ENCODE results near the gene ADSS2.
"Not testable (repeated sequence)": the region's sequence is repeated elsewhere in the genome, so short reads cannot be mapped to it uniquely, and the experiment has no call there.

Gene ADSS2

DNA sequence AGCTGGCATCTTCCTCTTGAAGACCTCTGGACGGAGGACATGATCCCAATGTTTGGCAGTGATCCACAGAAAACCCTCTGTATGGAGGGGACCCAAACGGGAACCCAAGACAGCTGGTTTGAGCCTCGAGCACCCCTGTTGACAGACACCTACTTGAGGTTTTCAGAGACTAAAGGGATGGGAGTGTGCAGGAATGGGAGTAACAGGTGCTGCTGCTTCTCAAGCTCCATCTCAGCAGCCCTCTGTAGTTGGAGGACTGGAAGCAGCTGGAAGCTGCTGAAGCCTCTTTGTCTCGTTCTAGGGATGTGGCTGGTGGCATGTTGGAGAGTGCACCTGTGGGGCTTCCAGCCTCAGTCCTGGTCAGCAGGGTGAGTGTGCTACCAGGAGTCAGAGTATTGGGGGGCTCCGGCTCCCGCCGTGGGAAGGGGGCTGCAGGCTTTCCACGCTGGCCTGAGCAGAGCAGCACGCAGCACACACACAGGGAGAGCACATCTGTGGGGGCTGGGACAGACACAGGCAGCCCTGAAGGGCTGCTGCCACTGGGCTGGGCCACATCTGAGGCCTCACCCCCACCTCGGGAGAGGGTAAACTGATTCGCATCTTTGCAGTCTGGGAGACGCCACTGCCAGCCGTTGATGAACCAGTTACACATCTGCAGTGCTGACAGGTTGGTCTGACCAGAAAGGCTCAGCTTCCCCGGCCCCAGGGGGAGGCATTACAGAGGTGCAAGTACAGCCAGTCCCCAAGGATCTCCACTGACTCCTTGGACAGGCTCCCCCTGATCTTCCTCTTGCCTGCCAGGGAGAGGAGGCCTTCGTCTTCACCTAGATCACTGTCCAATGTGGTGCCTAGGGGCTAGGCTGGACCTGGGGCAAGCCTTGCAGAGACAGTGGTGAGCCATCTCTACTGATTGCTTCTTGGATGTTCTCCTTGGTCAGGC is 56.6 kb downstream of the ADSS2 start:
- no peak for DNase-seq

GRCh38 chr1:244394346-244394745 is 57.4 kb downstream of the ADSS2 start:
- DNase-seq = no peak

GRCh38 chr1:244393604-244394176 is 58.0 kb downstream of the ADSS2 start:
- DNase-seq = no peak

- no peak for DNase-seq
These were observed 59.9 kb downstream of the ADSS2 start for GRCh38 chr1:244391761-244392160.

GRCh38 chr1:244388961-244389360 is 62.7 kb downstream of the ADSS2 start:
- no peak for DNase-seq

GRCh38 chr1:244387415-244387814 is 64.3 kb downstream of the ADSS2 start:
- no peak for DNase-seq

- no peak for DNase-seq
These were observed 65.1 kb downstream of the ADSS2 start for GRCh38 chr1:244386595-244386994.

GRCh38 chr1:244384066-244384465 is 67.6 kb downstream of the ADSS2 start:
- DNase-seq = no peak

- no peak for DNase-seq
These were observed 68.3 kb downstream of the ADSS2 start for GRCh38 chr1:244383278-244383884.

DNA sequence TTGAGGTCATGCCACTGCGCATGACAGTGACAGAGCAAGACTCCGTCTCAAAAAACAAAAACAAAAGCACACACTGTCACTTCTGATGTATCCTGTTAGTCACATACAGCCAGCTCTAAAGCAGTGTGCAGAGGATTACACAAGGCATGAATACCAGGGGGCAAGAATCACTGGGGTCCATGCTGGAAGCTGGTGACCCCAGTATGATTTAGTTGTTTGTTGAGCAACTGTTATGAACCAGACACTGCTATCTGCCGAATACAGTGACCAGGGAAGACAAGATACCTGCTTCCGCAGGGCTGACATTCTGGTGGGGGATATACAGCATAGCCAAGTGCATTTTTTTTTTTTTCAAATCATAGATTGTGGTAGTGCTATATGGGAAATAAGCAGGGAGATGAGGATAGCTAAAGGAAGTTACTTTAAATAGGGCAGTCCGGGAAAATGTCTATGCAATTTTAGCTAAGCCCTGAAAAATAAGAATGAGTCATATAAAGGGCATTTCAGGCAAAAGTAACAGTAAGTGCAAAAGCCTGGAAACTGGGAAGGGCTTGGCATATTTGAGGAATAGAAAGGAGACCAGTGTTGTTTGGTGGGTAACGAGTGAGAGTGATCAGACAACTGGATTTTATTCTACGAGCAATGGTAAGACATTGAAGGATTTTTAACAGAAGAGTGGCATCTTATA is 69.7 kb downstream of the ADSS2 start:
- DNase-seq = no peak

- no peak for DNase-seq
These were observed 75.6 kb downstream of the ADSS2 start for GRCh38 chr1:244376126-244376525.

GRCh38 chr1:244375051-244375450 is 76.7 kb downstream of the ADSS2 start:
- DNase-seq = no peak

GRCh38 chr1:244374484-244374883 is 77.2 kb downstream of the ADSS2 start:
- not testable (repeated sequence) for DNase-seq

- no peak for DNase-seq
These were observed 80.2 kb downstream of the ADSS2 start for GRCh38 chr1:244371242-244372141.

- DNase-seq = no peak
These were observed 81.6 kb downstream of the ADSS2 start for GRCh38 chr1:244370060-244370637.

DNA sequence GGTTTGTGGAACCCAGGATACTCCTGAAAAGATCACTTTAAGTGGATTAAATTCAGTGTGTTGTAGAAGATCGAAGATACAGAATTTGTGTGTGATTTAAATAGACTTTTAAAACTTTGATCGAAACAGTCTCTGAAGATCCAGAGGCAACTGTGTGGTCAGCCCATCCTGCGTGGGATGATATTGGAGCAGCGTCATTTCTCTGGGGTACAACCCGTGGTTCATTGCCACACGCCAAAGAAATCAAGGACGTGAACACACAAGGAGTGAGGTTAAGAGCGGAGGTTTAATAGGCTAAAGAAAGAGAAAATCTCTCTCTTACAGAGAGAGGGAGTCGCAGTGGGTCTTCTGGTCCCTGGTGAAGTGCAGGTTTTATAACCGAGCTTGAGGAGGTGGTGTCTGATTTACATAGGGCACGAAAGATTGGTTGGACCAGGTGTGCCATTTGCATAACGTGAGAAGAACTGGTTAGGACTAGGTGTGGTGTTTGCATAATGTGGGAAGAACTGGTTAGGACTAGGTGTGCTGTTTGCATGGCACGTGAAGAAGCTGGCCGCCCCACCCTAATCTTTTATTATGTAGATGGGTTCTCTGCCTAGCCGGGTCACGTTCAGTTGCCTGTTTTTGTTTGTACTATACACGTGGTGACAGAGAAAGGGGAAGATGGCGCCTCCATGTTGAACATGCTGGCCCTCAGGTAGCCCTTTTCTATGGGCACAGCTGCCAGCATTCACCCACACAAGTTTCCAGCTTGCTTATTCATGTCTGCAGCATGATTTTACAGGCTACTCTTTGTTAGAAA is 82.3 kb downstream of the ADSS2 start:
- no peak for DNase-seq

- DNase-seq = no peak
These were observed 83.4 kb downstream of the ADSS2 start for GRCh38 chr1:244368279-244368678.

DNA sequence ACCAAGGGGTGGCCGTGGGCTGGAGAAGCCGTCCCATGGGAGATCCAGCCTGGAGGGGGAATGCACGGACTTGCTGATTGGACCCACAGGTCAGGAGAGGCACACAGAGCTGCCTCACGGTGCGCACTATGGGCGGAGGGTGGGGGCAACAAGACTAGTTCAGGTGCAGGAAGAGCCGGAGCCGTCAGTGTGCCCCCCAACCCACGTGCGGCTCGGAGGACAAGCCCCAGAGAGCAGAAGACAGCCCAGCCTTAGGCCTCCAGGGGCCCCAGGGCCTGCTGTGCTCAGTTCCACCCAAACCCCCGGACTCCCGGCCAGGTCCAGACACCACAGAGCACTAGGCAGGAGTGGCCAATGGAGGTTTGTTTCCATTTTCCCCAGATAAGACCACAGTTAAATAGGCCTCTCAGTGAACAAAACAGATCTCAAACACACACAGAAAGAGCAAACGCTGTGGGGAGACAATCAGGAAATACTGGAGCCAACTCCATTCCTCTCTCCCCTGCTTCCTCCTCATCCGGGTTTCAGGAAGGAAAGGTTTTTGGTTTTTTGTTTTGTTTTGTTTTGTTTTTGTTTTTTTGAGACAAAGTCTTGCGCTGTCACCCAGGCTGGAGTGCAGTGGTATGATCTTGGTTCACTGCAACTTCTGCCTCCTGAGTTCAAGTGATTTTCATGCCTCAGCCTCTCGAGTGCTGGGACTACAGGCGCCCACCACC is 84.2 kb downstream of the ADSS2 start:
- DNase-seq = no peak

DNA sequence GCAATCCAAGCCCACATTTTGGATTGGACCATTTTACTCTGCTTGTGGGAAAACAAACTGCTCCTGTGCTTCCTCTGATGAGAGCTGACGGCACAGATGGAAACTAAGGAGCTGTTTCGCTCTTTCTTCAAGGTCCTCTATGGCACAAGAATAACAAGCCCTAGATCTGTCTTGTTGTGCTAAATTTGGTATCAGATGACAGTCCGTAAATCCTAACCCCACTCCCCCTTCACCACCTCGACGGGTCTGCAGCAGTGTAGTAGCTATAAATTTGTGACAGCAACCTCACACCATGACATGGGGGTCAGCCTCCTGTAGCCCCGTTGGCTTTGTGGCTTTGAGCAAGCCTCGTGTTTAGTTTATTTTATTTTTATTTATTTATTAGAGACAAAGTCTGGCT is 85.9 kb downstream of the ADSS2 start:
- no peak for DNase-seq

- not testable (repeated sequence) for DNase-seq
These were observed 86.4 kb downstream of the ADSS2 start for GRCh38 chr1:244365262-244365661.
